WTC11 (cell line): ENCODE data around the gene FUBP3. TPM values are rescaled to one million over a fixed set of nuclear protein-coding genes. Genes with fewer than 3 reads are reported as not detected.

Experiments used
- ATAC-seq: fragments of 200-7000 bp; cut with Tn5 transposase; 2 replicates; pipeline ENCODE4 v1.10.0; 2021; ENCODE audit warnings: mild to moderate bottlenecking, moderate library complexity
- CTCF ChIA-PET: fragments of 300-600 bp; sonication (Branson Sonifier 250); formaldehyde crosslinking; loops from one replicate; lab custom pipeline; 2021; ENCODE audit warnings: antibody characterized with exemption; lab: Charles Lee
- POLR2A ChIA-PET: fragments of 350-600 bp; sonication (Branson Sonifier 250); formaldehyde crosslinking; loops from one replicate; lab custom pipeline; 2021; ENCODE audit warnings: antibody characterized with exemption; lab: Charles Lee
- DNase-seq: peaks from one replicate; pipeline ENCODE4 v3.0.0; 2021; ENCODE audit warnings: low spot score
- H3K27ac Mint-ChIP-seq: 2 replicates; pipeline ENCODE4 v1.8.0; 2021; ENCODE audit warnings: mixed read lengths
- H3K27me3 Mint-ChIP-seq: 2 replicates; pipeline ENCODE4 v1.8.0; 2021; ENCODE audit warnings: low read depth, mild to moderate bottlenecking, moderate library complexity, mixed read lengths
- H3K36me3 Mint-ChIP-seq: 2 replicates; pipeline ENCODE4 v1.8.0; 2021; ENCODE audit warnings: mixed read lengths
- H3K4me1 Mint-ChIP-seq: 2 replicates; pipeline ENCODE4 v1.8.0; 2022; ENCODE audit warnings: mixed read lengths
- H3K4me3 Mint-ChIP-seq: 2 replicates; pipeline ENCODE4 v1.8.0; 2021; ENCODE audit warnings: mild to moderate bottlenecking, moderate library complexity, mixed read lengths
- H3K9me3 Mint-ChIP-seq: 2 replicates; pipeline ENCODE4 v1.8.0; 2021; ENCODE audit warnings: mixed read lengths
- GTF2I ChIP-seq: fragments of 250-450 bp; sonication (Bioruptor Pico); conservative IDR thresholded peaks from 2 replicates; pipeline ENCODE4 v1.4.0; 2021; ENCODE audit warnings: mild to moderate bottlenecking
- HMGXB4 ChIP-seq: sonication (generic); formaldehyde crosslinking; IDR thresholded peaks from 2 replicates; pipeline ENCODE4 v1.8.1; 2023; ENCODE audit warnings: mild to moderate bottlenecking, moderate library complexity, missing genetic modification reagents
- NFYB ChIP-seq: sonication (generic); formaldehyde crosslinking; conservative IDR thresholded peaks from 2 replicates; pipeline ENCODE4 v1.8.0; 2022; ENCODE audit warnings: low read depth, missing genetic modification reagents
- PRRX2 ChIP-seq: fragments of 250-450 bp; sonication (Bioruptor Pico); IDR thresholded peaks from 2 replicates; pipeline ENCODE4 v1.8.0; 2021; ENCODE audit warnings: mild to moderate bottlenecking
- RELA ChIP-seq: sonication (generic); formaldehyde crosslinking; IDR thresholded peaks from 2 replicates; pipeline ENCODE4 v1.8.1; 2022; ENCODE audit warnings: missing genetic modification reagents, mild to moderate bottlenecking, borderline replicate concordance
- SP1 ChIP-seq: sonication (generic); formaldehyde crosslinking; conservative IDR thresholded peaks from 2 replicates; pipeline ENCODE4 v1.8.1; 2022; ENCODE audit warnings: missing genetic modification reagents
- ZNF121 ChIP-seq: sonication (generic); formaldehyde crosslinking; IDR thresholded peaks from 2 replicates; pipeline ENCODE4 v1.8.0; 2023; ENCODE audit warnings: missing genetic modification reagents
- ZNF263 ChIP-seq: sonication (generic); formaldehyde crosslinking; IDR thresholded peaks from 2 replicates; pipeline ENCODE4 v1.8.1; 2022; ENCODE audit warnings: low read depth, mild to moderate bottlenecking, moderate library complexity, missing genetic modification reagents
- total RNA-seq: library from RNA; stranded (reverse); gene quantifications from 3 replicates; pipeline ENCODE4 v1.2.3, GENCODE V29; 2021
- TF ChIP-seq, protein P1 (sequence below): sonication (generic); formaldehyde crosslinking; IDR thresholded peaks from 2 replicates; pipeline ENCODE4 v1.8.1; 2023; ENCODE audit warnings: mild to moderate bottlenecking, missing genetic modification reagents, borderline replicate concordance
- TF ChIP-seq, protein P2 (sequence below): fragments of 250-450 bp; sonication (Bioruptor Pico); IDR thresholded peaks from 2 replicates; pipeline ENCODE4 v1.9.0; 2021; ENCODE audit warnings: mild to moderate bottlenecking

Gene FUBP3
- total RNA-seq, 1 experiment from 2014 or later, result 83.0 TPM

GRCh38 chr9:130632841-130633240 is 53.5 kb downstream of the FUBP3 start (continued):
- TF ChIP-seq, protein P1, sequence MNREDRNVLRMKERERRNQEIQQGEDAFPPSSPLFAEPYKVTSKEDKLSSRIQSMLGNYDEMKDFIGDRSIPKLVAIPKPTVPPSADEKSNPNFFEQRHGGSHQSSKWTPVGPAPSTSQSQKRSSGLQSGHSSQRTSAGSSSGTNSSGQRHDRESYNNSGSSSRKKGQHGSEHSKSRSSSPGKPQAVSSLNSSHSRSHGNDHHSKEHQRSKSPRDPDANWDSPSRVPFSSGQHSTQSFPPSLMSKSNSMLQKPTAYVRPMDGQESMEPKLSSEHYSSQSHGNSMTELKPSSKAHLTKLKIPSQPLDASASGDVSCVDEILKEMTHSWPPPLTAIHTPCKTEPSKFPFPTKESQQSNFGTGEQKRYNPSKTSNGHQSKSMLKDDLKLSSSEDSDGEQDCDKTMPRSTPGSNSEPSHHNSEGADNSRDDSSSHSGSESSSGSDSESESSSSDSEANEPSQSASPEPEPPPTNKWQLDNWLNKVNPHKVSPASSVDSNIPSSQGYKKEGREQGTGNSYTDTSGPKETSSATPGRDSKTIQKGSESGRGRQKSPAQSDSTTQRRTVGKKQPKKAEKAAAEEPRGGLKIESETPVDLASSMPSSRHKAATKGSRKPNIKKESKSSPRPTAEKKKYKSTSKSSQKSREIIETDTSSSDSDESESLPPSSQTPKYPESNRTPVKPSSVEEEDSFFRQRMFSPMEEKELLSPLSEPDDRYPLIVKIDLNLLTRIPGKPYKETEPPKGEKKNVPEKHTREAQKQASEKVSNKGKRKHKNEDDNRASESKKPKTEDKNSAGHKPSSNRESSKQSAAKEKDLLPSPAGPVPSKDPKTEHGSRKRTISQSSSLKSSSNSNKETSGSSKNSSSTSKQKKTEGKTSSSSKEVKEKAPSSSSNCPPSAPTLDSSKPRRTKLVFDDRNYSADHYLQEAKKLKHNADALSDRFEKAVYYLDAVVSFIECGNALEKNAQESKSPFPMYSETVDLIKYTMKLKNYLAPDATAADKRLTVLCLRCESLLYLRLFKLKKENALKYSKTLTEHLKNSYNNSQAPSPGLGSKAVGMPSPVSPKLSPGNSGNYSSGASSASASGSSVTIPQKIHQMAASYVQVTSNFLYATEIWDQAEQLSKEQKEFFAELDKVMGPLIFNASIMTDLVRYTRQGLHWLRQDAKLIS (CRISPR knock-in tag), result no peak

DNA sequence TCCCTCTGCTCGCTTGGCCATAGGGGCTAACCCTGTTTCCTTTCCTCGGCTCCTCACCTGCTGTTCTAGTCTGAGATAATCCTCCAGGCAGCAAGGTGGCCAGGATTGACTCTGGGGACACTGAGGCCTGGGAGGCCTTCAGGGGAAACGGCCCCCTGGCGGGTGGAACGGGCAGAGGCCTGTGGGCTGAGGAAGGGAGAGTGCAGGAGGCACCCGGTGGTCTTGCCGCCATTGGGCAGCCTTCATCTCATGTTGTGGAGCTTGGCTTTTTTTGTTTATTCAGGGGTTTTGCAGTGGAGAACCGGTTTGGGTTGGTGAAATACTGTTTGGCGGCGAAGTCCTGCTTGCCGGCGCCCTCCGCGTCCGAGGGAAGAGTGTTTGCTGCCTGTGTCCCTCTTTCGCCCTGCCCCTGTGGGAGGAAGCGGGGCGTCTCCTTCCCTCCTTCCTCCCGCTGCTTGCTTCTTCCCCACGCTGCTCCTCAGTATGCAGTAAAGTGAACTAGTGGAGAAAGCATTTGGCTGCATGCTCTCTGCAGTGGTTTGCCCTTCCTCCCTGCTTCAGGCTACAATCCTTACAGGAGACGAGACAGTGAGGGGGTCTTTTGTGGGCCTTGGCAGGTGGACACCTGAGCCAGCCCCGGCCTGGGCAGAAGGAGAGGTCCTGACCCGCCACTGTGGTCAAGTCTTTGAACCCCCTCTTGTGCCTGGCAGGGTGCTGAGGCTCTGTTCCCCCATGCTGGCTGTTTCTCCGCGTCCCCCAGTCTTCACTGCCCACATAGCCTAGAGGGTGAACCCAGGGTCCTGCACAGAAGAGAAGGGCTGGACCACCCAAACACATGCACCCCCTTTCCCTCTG is 54.2 kb downstream of the FUBP3 start:
- Mint-ChIP-seq H3K9me3 (no peaks in the 10 kb centered on the region), H3K4me3 (no peak overlapping the region), H3K27me3 (no peaks in the 10 kb centered on the region), H3K27ac (no peak overlapping the region), H3K36me3 (peaks cover 37% of the 10 kb centered on the region), H3K4me1 (peaks cover 23% of the 10 kb centered on the region)
- no peak for ATAC-seq
- no peak for DNase-seq
- CTCF ChIA-PET, result no interaction called here
- no peak for TF ChIP-seq GTF2I (CRISPR knock-in tag)
- TF ChIP-seq SP1 (CRISPR knock-in tag), result no peak
- no peak for TF ChIP-seq ZNF263
- TF ChIP-seq HMGXB4 (CRISPR knock-in tag), result no peak
- TF ChIP-seq RELA (CRISPR knock-in tag), result no peak
- TF ChIP-seq, all 79 proteins: peak for 0
- POLR2A ChIA-PET, result no interaction called here

DNA sequence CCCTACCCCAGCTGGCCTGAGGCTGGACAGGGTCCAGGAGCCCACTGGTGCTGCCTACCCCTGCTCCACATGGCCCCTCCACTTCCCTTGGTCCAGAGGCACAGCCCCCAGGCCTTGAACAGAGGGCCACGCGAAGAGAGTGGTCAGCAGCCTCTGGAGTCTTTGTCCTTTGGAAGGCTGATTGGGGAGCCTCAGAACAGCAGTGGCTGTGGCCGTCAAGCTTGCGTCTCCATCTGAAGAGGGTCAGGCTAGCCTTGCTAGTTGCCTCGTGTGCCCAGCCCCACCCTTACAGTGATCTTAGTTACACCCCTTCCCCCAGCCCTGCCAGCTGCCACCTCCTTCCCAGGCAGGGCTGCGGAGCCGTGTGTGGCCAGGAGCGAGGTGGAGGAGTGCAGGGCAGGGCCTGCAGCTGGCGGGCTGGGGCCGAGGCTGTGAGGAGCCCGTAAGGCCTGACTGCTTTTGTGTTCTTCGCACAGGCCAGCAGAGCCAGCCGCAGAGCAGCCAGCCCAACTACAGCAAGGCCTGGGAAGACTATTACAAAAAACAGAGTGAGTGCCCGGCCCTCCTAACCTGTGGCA is 54.9 kb downstream of the FUBP3 start:
- Mint-ChIP-seq H3K36me3 (peaks cover 37% of the 10 kb centered on the region), H3K9me3 (no peaks in the 10 kb centered on the region), H3K27ac (no peak overlapping the region), H3K27me3 (no peaks in the 10 kb centered on the region), H3K4me1 (peaks cover 24% of the 10 kb centered on the region), H3K4me3 (no peak overlapping the region)
- TF ChIP-seq, protein P2, sequence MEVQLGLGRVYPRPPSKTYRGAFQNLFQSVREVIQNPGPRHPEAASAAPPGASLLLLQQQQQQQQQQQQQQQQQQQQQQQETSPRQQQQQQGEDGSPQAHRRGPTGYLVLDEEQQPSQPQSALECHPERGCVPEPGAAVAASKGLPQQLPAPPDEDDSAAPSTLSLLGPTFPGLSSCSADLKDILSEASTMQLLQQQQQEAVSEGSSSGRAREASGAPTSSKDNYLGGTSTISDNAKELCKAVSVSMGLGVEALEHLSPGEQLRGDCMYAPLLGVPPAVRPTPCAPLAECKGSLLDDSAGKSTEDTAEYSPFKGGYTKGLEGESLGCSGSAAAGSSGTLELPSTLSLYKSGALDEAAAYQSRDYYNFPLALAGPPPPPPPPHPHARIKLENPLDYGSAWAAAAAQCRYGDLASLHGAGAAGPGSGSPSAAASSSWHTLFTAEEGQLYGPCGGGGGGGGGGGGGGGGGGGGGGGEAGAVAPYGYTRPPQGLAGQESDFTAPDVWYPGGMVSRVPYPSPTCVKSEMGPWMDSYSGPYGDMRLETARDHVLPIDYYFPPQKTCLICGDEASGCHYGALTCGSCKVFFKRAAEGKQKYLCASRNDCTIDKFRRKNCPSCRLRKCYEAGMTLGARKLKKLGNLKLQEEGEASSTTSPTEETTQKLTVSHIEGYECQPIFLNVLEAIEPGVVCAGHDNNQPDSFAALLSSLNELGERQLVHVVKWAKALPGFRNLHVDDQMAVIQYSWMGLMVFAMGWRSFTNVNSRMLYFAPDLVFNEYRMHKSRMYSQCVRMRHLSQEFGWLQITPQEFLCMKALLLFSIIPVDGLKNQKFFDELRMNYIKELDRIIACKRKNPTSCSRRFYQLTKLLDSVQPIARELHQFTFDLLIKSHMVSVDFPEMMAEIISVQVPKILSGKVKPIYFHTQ (CRISPR knock-in tag), result no peak
- TF ChIP-seq, protein P1 (CRISPR knock-in tag), result no peak
- TF ChIP-seq ZNF121 (CRISPR knock-in tag), result no peak
- no peak for TF ChIP-seq NFYB (CRISPR knock-in tag)
- no peak for TF ChIP-seq PRRX2 (CRISPR knock-in tag)
- ChIA-PET CTCF (no interaction called here), POLR2A (no interaction called here)
- ATAC-seq (no peak), DNase-seq (no peak)
